Left ventricle myocardium inferior (tissue), 1 donor: ENCODE data around the gene KIR3DL3. TPM values are rescaled to one million over a fixed set of nuclear protein-coding genes. Genes with fewer than 3 reads are reported as not detected.
"Not testable (repeated sequence)": the region's sequence is repeated elsewhere in the genome, so short reads cannot be mapped to it uniquely, and the experiment has no call there.

Experiments
- DNase-seq: peaks from one replicate; pipeline ENCODE4 v3.0.0-alpha.2; 2020
- H3K27ac ChIP-seq: fragments of 200-600 bp; replicated peaks from 2 replicates; pipeline ENCODE4 v1.8.0; 2021
- H3K27me3 ChIP-seq: fragments of 200-600 bp; 2 replicates; pipeline ENCODE4 v1.8.0; 2021; ENCODE audit warnings: low read depth
- H3K36me3 ChIP-seq: fragments of 200-600 bp; 2 replicates; pipeline ENCODE4 v1.8.0; 2021
- H3K4me1 ChIP-seq: fragments of 200-600 bp; 2 replicates; pipeline ENCODE4 v1.8.0; 2021
- H3K4me3 ChIP-seq: fragments of 200-600 bp; 2 replicates; pipeline ENCODE4 v1.8.0; 2021; ENCODE audit warnings: mild to moderate bottlenecking, moderate library complexity
- H3K9me3 ChIP-seq: fragments of 200-600 bp; replicated peaks from 2 replicates; pipeline ENCODE4 v1.8.0; 2021
- CTCF ChIP-seq: fragments of 200-600 bp; IDR thresholded peaks from 2 replicates; pipeline ENCODE4 v1.8.0; 2021; ENCODE audit warnings: antibody characterized with exemption, mild to moderate bottlenecking, borderline replicate concordance
- intact Hi-C: fragments of 100-400 bp; cut with micrococcal nuclease; formaldehyde crosslinking; loops from one replicate; pipeline ENCODE4 v1.11.0; 2022
- total RNA-seq: library from RNA; stranded (reverse); fragmentation: NEBNext Ultra II Directional; extraction: Animal tissue kit (Norgen Biotek cat#: 25700); gene quantifications from one replicate; pipeline ENCODE4 v1.2.1, GENCODE V29; 2021
- donor health status: DM: no; HTN: yes; CAD: no; lungs with severe emphysema.

Gene KIR3DL3
- total RNA-seq, 1 donor from 2014 or later = not detected

- H3K4me3 ChIP-seq = no peak overlapping the region
- DNase-seq = no peak
These were observed 1.1 kb downstream of the KIR3DL3 start for GRCh38 chr19:54725321-54725720.

GRCh38 chr19:54727562-54727961 is 3.3 kb downstream of the KIR3DL3 start:
- Histone ChIP-seq H3K36me3 (no peaks in the 10 kb centered on the region), H3K4me3 (no peak overlapping the region), H3K27me3 (peaks cover 15% of the 10 kb centered on the region), H3K27ac (no peak overlapping the region), H3K4me1 (no peaks in the 10 kb centered on the region), H3K9me3 (peaks cover 31% of the 10 kb centered on the region)
- DNase-seq = no peak
- intact Hi-C loops = no loop called here
- TF ChIP-seq CTCF = no peak

More at GRCh38 chr19:54725321-54725720, 1.1 kb downstream of the KIR3DL3 start:
- no peaks in the 10 kb centered on the region for H3K36me3 ChIP-seq
- no peak for TF ChIP-seq CTCF
- H3K27me3 ChIP-seq = peaks cover under 1% of the 10 kb centered on the region
- intact Hi-C loops = no loop called here
- no peak overlapping the region for H3K27ac ChIP-seq
- H3K4me1 ChIP-seq = no peaks in the 10 kb centered on the region
- H3K9me3 ChIP-seq = peaks cover 41% of the 10 kb centered on the region

GRCh38 chr19:54728167-54728566 is 3.9 kb downstream of the KIR3DL3 start:
- intact Hi-C loops = no loop called here
- no peak overlapping the region for H3K27ac ChIP-seq
- TF ChIP-seq CTCF = no peak
- DNase-seq = no peak
- H3K9me3 ChIP-seq = peaks cover 27% of the 10 kb centered on the region
- no peak overlapping the region for H3K4me3 ChIP-seq
- no peaks in the 10 kb centered on the region for H3K36me3 ChIP-seq
- H3K27me3 ChIP-seq = peaks cover 19% of the 10 kb centered on the region
- H3K4me1 ChIP-seq = no peaks in the 10 kb centered on the region

GRCh38 chr19:54729416-54730188 is 5.4 kb downstream of the KIR3DL3 start:
- H3K27ac ChIP-seq = no peak overlapping the region
- peaks cover 38% of the 10 kb centered on the region for H3K9me3 ChIP-seq
- DNase-seq = no peak
- H3K27me3 ChIP-seq = peaks cover 22% of the 10 kb centered on the region
- H3K36me3 ChIP-seq = no peaks in the 10 kb centered on the region
- no peak overlapping the region for H3K4me3 ChIP-seq
- TF ChIP-seq CTCF = no peak
- no peaks in the 10 kb centered on the region for H3K4me1 ChIP-seq
- intact Hi-C loops = no loop called here

- no peaks in the 10 kb centered on the region for H3K36me3 ChIP-seq
- H3K27me3 ChIP-seq = peaks cover 26% of the 10 kb centered on the region
- H3K4me1 ChIP-seq = no peaks in the 10 kb centered on the region
- intact Hi-C loops = no loop called here
- H3K4me3 ChIP-seq = no peak overlapping the region
- TF ChIP-seq CTCF = no peak
- DNase-seq = no peak
- no peak overlapping the region for H3K27ac ChIP-seq
- H3K9me3 ChIP-seq = peaks cover 41% of the 10 kb centered on the region
These were observed 6.9 kb downstream of the KIR3DL3 start for GRCh38 chr19:54731191-54731590.

- H3K9me3 ChIP-seq = peaks cover 14% of the 10 kb centered on the region
- H3K27ac ChIP-seq, intact Hi-C loops, DNase-seq, H3K4me3 ChIP-seq, H3K36me3 ChIP-seq, H3K4me1 ChIP-seq: not testable (repeated sequence)
- H3K27me3 ChIP-seq = peaks cover 17% of the 10 kb centered on the region
These were observed 14.1 kb downstream of the KIR3DL3 start, which contains the start of gene KIR2DL3 for GRCh38 chr19:54738306-54738705. TSS of gene KIR2DL3 (plus strand) at chr19:54738513. CDS start at chr19:54738546, 33 bp downstream.
